ENCODE data around the gene KDM6B.

The KDM6B gene

DNA sequence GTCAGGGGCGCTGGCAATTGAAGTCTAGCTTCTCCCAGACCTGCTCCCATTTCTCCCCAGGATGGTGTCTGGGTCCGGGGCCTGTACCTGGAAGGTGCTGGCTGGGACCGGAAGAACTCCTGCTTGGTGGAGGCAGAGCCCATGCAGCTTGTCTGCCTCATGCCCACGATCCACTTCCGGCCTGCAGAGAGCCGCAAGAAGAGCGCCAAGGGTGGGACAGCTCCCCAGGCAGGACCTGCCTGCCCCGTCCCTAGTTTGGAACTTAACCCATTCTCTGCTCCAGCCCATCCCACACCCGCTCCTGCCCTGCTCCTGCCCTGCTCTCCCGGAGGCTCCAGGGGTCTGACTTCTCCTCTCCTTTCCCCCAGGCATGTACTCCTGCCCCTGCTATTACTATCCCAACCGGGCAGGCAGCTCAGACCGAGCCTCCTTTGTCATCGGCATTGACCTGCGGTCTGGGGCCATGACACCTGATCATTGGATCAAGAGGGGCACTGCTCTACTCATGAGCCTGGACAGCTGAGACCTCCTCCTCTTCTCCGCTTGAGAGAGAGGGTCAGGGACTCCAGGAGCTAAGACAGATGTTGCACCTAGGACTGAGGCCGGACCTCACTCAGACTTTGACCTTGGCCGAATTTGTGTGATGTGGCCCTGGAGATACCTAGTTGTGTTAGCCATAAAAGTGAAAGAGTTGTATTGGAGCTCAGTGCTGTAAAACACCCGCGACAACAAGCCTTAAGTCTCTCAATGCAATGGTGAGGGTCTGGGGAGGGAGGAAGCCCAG lies 814 bp upstream of the KDM6B start:
- TF ChIP-seq, protein P1, sequence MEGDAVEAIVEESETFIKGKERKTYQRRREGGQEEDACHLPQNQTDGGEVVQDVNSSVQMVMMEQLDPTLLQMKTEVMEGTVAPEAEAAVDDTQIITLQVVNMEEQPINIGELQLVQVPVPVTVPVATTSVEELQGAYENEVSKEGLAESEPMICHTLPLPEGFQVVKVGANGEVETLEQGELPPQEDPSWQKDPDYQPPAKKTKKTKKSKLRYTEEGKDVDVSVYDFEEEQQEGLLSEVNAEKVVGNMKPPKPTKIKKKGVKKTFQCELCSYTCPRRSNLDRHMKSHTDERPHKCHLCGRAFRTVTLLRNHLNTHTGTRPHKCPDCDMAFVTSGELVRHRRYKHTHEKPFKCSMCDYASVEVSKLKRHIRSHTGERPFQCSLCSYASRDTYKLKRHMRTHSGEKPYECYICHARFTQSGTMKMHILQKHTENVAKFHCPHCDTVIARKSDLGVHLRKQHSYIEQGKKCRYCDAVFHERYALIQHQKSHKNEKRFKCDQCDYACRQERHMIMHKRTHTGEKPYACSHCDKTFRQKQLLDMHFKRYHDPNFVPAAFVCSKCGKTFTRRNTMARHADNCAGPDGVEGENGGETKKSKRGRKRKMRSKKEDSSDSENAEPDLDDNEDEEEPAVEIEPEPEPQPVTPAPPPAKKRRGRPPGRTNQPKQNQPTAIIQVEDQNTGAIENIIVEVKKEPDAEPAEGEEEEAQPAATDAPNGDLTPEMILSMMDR (IDR thresholded peaks at IDR 0.05; ENCODE audit: low read depth, low read length): no peak
- Histone ChIP-seq H3K4me3 (ENCODE audit: low read depth, low read length) (peak overlapping the region; percentile 56), H3K4me1 (peaks cover 4% of the 10 kb centered on the region), H3K27me3 (no peaks in the 10 kb centered on the region), H3K36me3 (no peaks in the 10 kb centered on the region), H3K9me3 (no peaks in the 10 kb centered on the region)
- no peak for DNase-seq

DNA sequence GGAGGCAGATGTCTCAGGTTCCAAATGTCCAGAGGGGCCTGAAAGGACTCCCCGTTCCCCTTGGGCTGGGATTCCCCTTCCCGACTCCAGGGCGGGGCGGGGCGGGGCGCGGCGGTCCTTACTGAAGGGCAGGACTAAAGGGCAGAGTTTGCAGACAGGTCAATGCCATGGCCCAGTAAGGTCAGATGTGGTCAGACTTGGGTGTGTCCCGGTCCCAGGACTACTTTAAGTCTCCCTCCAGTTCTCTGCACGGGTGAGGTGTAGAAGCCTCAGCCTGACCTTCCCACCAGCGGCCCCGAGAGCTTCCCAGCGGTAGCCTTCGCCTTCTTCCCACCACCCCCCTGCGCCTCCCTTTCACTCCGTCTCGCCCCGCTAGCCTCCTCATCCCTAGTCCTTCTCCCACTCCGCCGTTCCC lies 532 bp downstream of the KDM6B start:
- peak overlapping the region; percentile 56 for H3K4me3 ChIP-seq (ENCODE audit: low read depth, low read length)
- DNase-seq: no peak
- no peaks in the 10 kb centered on the region for H3K9me3 ChIP-seq
- no peaks in the 10 kb centered on the region for H3K36me3 ChIP-seq
- peaks cover 6% of the 10 kb centered on the region for H3K4me1 ChIP-seq
- H3K27me3 ChIP-seq: no peaks in the 10 kb centered on the region
- TF ChIP-seq, protein P1 (IDR thresholded peaks at IDR 0.05; ENCODE audit: low read depth, low read length): no peak

DNA sequence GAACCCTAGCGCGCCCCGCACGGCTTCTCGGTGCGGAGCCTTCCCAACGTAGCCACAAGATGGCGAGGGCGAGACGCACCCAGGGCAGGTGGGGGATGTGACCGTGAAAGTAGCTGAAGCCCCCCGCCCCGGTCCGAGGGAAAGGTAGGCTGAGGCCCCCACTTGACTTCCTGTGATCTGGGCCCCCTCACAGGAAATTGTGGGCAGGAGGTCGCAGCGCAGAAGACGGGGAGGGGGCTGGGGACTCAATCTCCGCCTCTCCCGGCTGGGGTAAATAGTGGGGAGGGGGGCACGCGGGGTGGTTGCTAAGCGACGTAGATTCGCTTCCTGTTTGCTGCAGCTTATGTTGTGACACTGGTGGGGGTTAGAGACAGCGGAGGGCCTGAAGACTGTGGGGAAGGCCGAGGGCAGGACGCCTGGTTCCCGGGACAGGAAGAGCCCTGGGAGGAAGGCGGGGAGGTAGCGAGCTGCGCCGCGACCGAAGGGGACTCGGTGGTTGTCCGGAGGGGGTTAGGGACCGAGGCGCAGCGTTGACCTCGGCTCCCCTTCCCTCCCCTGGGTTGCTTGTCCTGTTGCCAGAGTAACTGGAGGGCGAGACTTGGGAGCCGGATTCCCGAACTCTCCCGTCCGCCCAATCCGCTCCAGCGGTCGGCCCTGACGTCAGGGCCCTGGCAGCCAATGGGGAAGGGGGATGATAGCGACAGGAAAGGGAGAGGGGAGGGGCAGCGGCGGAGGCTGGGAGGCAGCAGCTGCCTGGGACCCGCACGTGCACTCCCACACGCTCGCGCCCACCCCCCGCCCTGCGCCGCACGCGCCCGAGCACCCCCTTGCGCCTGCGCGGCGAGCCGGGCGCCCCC lies 1.2 kb downstream of the KDM6B start:
- Histone ChIP-seq H3K36me3 (no peaks in the 10 kb centered on the region), H3K4me3 (ENCODE audit: low read depth, low read length) (peak overlapping the region; percentile 81), H3K9me3 (no peaks in the 10 kb centered on the region), H3K4me1 (peaks cover 6% of the 10 kb centered on the region), H3K27me3 (no peaks in the 10 kb centered on the region)
- peak; percentile 95 for DNase-seq
- TF ChIP-seq, protein P1 (IDR thresholded peaks at IDR 0.05; ENCODE audit: low read depth, low read length): peak; percentile 61

DNA sequence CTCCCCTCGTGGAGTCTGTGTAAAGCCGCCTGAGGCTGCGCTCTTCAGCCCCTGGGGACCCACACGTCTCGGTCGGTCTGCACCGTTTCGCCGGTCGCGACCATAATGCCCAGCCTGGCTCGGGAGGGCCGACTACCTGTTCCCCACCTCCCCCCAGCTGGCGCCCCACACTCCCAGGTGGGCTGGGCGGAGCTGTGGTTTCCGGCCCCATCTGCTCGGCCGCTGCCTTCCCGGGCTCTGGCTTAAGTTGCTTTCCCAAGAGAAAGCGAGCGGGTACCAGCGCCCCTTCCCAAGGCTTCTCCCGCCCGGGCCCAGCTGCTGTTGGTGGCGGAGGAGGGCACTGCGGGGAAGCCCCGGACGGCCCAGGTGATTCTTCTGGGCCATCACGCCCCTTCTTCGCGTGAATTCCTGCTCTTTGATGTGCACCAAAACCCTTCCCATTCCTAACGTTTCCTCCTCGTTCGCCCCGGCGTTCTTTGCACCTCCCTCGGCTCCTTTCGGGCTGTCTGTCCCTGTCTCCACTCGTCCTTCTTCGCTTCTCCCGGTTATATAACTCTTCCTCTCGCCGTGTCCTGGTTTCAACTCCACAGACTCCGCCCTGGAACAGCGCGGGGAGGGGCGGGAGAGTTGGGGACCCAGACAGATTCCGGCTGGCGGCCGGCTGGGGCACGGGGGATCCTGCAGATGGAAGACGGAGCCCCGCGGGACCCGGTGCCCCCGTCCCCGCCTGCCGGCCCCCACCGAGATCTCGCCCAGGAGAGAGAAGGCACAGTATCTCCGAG lies 2.0 kb downstream of the KDM6B start:
- TF ChIP-seq, protein P1 (IDR thresholded peaks at IDR 0.05; ENCODE audit: low read depth, low read length): no peak
- peaks cover 6% of the 10 kb centered on the region for H3K4me1 ChIP-seq
- DNase-seq: peak; percentile 68
- no peaks in the 10 kb centered on the region for H3K27me3 ChIP-seq
- H3K4me3 ChIP-seq (ENCODE audit: low read depth, low read length): peak overlapping the region; percentile 81
- H3K36me3 ChIP-seq: peaks cover 8% of the 10 kb centered on the region
- H3K9me3 ChIP-seq: no peaks in the 10 kb centered on the region

DNA sequence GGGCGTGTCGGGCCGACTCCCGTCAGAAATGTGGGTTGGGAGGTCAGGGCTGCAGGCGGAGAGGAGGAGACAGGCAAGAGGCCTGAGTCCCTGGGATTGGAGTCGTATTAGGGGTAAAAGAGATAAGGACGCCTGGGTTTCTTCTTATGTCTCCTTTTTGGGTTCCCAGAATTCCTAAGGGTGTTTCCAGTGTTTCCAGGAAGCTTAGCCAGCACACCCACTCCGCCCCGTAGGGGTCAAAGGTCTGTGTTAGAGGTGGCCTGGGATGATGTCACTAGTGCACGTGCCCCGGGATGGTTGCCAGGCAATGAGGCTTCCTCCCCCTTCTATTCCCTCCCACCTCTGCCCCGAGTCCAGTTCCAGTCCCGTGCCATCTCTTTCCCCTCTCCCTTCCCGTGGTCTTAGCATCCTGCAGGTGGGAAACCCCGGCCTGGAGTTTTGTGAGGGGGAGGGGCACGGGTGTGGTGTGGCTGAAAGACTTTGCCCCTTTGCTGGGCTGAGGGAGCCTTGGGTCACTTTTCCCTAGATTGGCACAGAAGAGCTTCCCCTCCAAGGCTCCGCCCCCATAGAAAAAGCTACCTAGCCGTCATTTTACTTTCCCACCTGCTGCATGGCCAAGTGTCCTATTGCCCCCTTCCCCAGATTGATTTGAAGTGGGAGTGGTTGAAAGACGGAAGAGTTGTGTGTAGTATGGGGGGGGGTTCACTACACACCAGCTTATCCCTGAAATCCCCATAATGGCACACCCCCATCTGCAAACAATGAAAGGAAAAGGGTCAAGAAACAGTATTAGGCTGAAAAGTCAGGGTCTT lies 2.8 kb downstream of the KDM6B start:
- peaks cover 6% of the 10 kb centered on the region for H3K4me1 ChIP-seq
- H3K36me3 ChIP-seq: peaks cover 8% of the 10 kb centered on the region
- H3K4me3 ChIP-seq (ENCODE audit: low read depth, low read length): peak overlapping the region; percentile 81
- no peaks in the 10 kb centered on the region for H3K9me3 ChIP-seq
- TF ChIP-seq, protein P1 (IDR thresholded peaks at IDR 0.05; ENCODE audit: low read depth, low read length): no peak
- peak; percentile 91 for DNase-seq
- H3K27me3 ChIP-seq: no peaks in the 10 kb centered on the region
